Caco-2 (cell line): ENCODE data around the gene PCED1B. TPM values are rescaled to one million over a fixed set of nuclear protein-coding genes. Genes with fewer than 3 reads are reported as not detected.
"Not testable (repeated sequence)": the region's sequence is repeated elsewhere in the genome, so short reads cannot be mapped to it uniquely, and the experiment has no call there.

Experiments used
- BruUV-seq: library from RNA; stranded (reverse); fragments of 400-500 nt; replicated peaks from 2 replicates; lab custom pipeline; 2021; lab: Mats Ljungman, UMichigan
- CTCF ChIA-PET: fragments of 300-600 bp; sonication (Branson Sonifier 250); formaldehyde crosslinking; loops from one replicate; lab custom pipeline; 2022; ENCODE audit warnings: antibody characterized with exemption; lab: Charles Lee
- POLR2A ChIA-PET: fragments of 300-600 bp; sonication (Branson Sonifier 250); formaldehyde crosslinking; loops from one replicate; lab custom pipeline; 2022; ENCODE audit warnings: antibody characterized with exemption; lab: Charles Lee
- DNase-seq, 2 experiments: peaks; one replicate each; pipeline versions ENCODE4 v3.0.0 to v3.0.0-alpha.2; 2020 to 2022
- H3K27me3 ChIP-seq: replicated peaks from 2 replicates; pipeline ENCODE4 v1.6.0; 2011; ENCODE audit warnings: low read length; ENCODE audit not compliant: control insufficient read depth, insufficient read depth
- H3K36me3 ChIP-seq: 2 replicates; pipeline ENCODE4 v1.5.1; 2011; ENCODE audit warnings: low read length; ENCODE audit not compliant: control insufficient read depth, insufficient read depth
- H3K4me1 ChIP-seq: fragments of 250-450 bp; sonication (Bioruptor Pico); 2 replicates; pipeline ENCODE4 v1.5.1; 2020; ENCODE audit warnings: mild to moderate bottlenecking
- H3K4me3 ChIP-seq: 2 replicates; pipeline ENCODE4 v1.5.1; 2011; ENCODE audit warnings: low read depth, mild to moderate bottlenecking, control low read depth, low read length
- H3K9me3 ChIP-seq: fragments of 250-450 bp; sonication (Bioruptor Pico); 2 replicates; pipeline ENCODE4 v1.5.1; 2020; ENCODE audit warnings: mild to moderate bottlenecking, moderate library complexity
- H3K27ac Mint-ChIP-seq: one replicate; pipeline ENCODE4 v1.8.0; 2022; ENCODE audit warnings: mixed read lengths; ENCODE audit not compliant: unreplicated experiment
- H3K27me3 Mint-ChIP-seq: one replicate; pipeline ENCODE4 v1.8.0; 2022; ENCODE audit warnings: mixed read lengths; ENCODE audit not compliant: insufficient read depth, unreplicated experiment
- H3K36me3 Mint-ChIP-seq: one replicate; pipeline ENCODE4 v1.8.0; 2022; ENCODE audit warnings: mild to moderate bottlenecking, mixed read lengths; ENCODE audit not compliant: insufficient read depth, unreplicated experiment
- H3K4me1 Mint-ChIP-seq: one replicate; pipeline ENCODE4 v1.8.0; 2022; ENCODE audit warnings: low read depth, mixed read lengths; ENCODE audit not compliant: unreplicated experiment
- H3K4me3 Mint-ChIP-seq: one replicate; pipeline ENCODE4 v1.8.0; 2022; ENCODE audit warnings: mild to moderate bottlenecking, moderate library complexity, mixed read lengths; ENCODE audit not compliant: unreplicated experiment
- H3K9me3 Mint-ChIP-seq: one replicate; pipeline ENCODE4 v1.8.0; 2022; ENCODE audit warnings: mixed read lengths; ENCODE audit not compliant: unreplicated experiment
- CTCF ChIP-seq, 2 experiments: fragments of 200-600 bp in 1 of 2; IDR thresholded peaks; 1 replicate in 1 of 2; 2 replicates in 1 of 2; pipeline versions ENCODE4 v1.5.1 to v1.8.0; 2011 to 2022; ENCODE audit warnings: antibody characterized with exemption in 1 of 2, control low read depth in 1 of 2, inconsistent platforms in 1 of 2, low read depth in 1 of 2, low read length in 1 of 2, mild to moderate bottlenecking in 1 of 2, moderate library complexity in 1 of 2; ENCODE audit not compliant: insufficient read depth in 1 of 2, severe bottlenecking in 1 of 2, unreplicated experiment in 1 of 2
- intact Hi-C: fragments of 100-400 bp; cut with micrococcal nuclease; formaldehyde crosslinking; loops from one replicate; pipeline ENCODE4 v1.10.0; 2022; ENCODE audit not compliant: unreplicated experiment
- total RNA-seq: library from RNA; stranded (reverse); gene quantifications from 2 replicates; pipeline ENCODE4 v1.2.3, GENCODE V29; 2022

PCED1B gene
- total RNA-seq, 1 experiment from 2014 or later: 7.0 TPM

DNA sequence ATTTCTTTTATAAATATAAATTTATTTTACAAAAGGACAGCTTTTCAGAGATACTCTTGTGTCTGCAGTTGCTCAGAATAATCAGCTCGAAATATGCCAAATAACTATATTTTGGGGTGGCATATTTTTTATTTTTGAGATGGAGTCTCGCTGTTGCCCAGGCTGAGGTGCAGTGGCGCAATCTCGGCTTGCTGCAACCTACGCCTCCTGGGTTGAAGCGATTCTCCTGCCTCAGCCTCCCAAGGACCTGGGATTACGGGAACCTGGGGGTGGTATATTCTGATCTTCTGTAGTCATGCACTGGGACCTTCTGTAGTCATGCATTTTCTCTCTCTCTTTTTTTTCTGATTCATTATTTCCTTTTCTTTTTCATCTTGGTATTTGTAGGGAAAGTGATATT, 135.3 kb downstream of the PCED1B start:
- ChIA-PET CTCF (no interaction called here), POLR2A (no interaction called here)
- Mint-ChIP-seq H3K9me3 (no peaks in the 10 kb centered on the region), H3K27me3 (no peaks in the 10 kb centered on the region), H3K36me3 (no peaks in the 10 kb centered on the region), H3K27ac (no peak overlapping the region), H3K4me3 (no peak overlapping the region), H3K4me1 (peaks cover 12% of the 10 kb centered on the region)
- Histone ChIP-seq H3K36me3 (no peaks in the 10 kb centered on the region), H3K27me3 (no peaks in the 10 kb centered on the region), H3K9me3 (no peaks in the 10 kb centered on the region), H3K4me3 (no peak overlapping the region), H3K4me1 (peaks cover 9% of the 10 kb centered on the region)
- no peak for TF ChIP-seq CTCF (IDR thresholded peaks at IDR 0.05; ENCODE audit: insufficient read depth in 1 of 2, low read depth in 1 of 2, low read length in 1 of 2, severe bottlenecking in 1 of 2, unreplicated experiment in 1 of 2)
- intact Hi-C loops: no loop called here
- DNase-seq: no peak
- BruUV-seq: no TSS peak

DNA sequence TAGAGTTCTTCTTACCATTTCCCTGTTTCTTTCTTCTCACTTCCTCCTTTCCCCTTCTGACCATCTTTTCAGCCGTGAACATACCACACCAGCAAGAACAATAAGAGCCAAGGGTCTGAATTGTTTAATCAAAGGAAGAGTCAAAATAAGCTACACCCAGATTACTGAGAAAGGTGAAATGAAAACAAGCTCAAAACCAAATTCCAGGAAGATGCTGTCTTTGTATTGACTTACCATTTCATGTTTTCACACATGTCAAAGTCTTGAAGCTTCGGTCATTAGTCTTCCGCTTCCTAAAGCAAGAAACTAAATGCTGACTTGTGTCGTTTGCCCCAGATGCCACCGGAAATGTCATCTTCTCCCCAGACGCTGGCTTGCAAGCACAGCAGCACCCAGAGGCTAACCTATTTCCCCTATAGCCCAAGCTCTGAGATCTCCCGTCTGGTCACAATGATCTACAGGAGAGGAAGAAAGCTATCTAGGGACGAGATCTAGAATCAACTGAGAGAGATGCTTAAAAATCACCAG, 136.8 kb downstream of the PCED1B start:
- ChIA-PET CTCF (no interaction called here), POLR2A (no interaction called here)
- Mint-ChIP-seq H3K9me3 (no peaks in the 10 kb centered on the region), H3K4me3 (no peak overlapping the region), H3K27ac (no peak overlapping the region), H3K36me3 (no peaks in the 10 kb centered on the region), H3K27me3 (no peaks in the 10 kb centered on the region), H3K4me1 (peaks cover 14% of the 10 kb centered on the region)
- no peaks in the 10 kb centered on the region for H3K27me3 ChIP-seq
- intact Hi-C loops: no loop called here
- BruUV-seq: no TSS peak
- no peaks in the 10 kb centered on the region for H3K36me3 ChIP-seq
- no peak overlapping the region for H3K4me3 ChIP-seq
- no peaks in the 10 kb centered on the region for H3K9me3 ChIP-seq
- no peak for DNase-seq
- H3K4me1 ChIP-seq: peaks cover 20% of the 10 kb centered on the region
- no peak for TF ChIP-seq CTCF (IDR thresholded peaks at IDR 0.05; ENCODE audit: insufficient read depth in 1 of 2, low read depth in 1 of 2, low read length in 1 of 2, severe bottlenecking in 1 of 2, unreplicated experiment in 1 of 2)

DNA sequence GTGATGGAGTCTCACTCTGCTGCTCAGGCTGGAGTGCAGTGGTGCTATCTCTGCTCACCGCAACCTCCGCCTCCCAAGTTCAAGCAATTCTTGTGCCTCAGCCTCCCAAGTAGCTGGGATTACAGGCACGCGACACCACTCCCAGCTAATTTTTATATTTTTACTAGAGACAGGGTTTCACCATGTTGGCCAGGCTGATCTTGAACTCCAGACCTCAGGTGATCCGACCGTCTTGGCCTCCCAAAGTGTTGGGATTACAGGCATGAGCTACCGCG, 138.1 kb downstream of the PCED1B start:
- H3K4me3 Mint-ChIP-seq, H3K9me3 Mint-ChIP-seq: not testable (repeated sequence)
- POLR2A ChIA-PET: interaction anchor here (0.6 kb wide), 1 partner anchor 834 kb away, joined by 3 read pairs; no protein-coding TSS in a partner anchor

More for the DNA sequence above, 138.1 kb downstream of the PCED1B start:
- H3K36me3 ChIP-seq, H3K4me3 ChIP-seq, DNase-seq, H3K9me3 ChIP-seq, BruUV-seq, H3K27ac Mint-ChIP-seq, CTCF ChIA-PET, H3K36me3 Mint-ChIP-seq, intact Hi-C loops, H3K27me3 ChIP-seq, H3K27me3 Mint-ChIP-seq: not testable (repeated sequence)
- peaks cover 21% of the 10 kb centered on the region for H3K4me1 Mint-ChIP-seq
- H3K4me1 ChIP-seq: peaks cover 33% of the 10 kb centered on the region
